ENCODE measurements around the gene PPP1CB.
"Not testable (repeated sequence)": the region's sequence is repeated elsewhere in the genome, so short reads cannot be mapped to it uniquely, and the experiment has no call there.

Gene PPP1CB

DNA sequence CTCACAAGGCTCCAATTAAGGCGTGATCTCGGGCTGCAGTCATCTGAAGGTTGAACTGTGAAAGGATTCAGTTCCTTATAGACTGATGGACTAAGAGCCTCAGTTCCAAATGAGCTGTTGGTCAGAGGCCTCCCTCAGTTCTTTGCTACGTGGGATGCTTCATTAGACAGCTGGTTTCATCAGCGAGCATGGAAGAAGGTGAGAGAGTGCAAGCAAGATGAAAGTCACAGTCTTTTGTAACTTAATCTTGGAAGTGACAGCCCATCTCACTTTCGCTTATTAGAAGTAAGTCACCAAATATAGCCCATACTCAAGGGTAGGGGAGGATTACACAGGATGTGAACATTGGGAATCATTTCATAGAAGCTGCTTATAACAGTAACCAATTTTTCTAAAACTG, 26.8 kb downstream of the PPP1CB start:
- no peak for DNase-seq (ENCODE audit: low spot score)

DNA sequence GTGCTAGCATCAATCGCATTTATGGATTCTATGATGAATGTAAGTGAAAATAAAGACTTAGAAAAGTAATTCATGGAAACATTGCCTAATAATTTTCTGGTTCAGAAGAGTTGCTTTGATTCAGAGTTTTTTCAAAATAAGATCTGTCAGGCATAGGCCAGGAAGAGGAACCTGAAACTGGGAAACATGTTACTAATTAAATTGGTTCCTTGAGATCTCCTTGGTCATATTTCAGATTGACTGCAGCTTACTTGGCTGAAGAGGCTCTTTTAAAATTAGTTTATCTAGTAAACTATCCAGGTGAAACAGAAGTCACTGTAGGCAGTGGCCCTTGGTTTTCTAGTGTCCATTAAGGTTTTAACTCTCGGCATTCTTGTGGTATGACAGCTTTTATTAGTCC, 27.4 kb downstream of the PPP1CB start:
- DNase-seq (ENCODE audit: low spot score) = no peak

DNA sequence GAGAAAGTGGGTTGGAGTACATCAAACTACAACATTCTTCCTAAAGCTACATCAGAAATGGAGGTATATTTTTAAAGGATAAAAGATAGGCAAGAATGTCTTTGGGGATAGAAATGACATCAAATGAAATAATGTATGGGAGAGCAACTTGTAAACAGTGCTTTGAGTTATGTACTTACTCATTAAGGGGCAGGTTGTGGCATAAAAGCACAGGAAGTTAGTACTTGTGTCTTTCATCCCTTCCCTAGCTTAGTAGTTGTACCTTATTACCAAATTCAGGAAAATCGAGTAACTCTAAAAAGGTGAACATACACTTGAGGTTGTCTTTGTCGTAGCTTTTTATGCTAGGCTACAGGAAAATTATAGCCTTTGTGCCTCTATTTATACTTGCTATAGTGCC, 28.9 kb downstream of the PPP1CB start:
- DNase-seq (ENCODE audit: low spot score) = no peak

GRCh38 chr2:28782423-28782822, 30.8 kb downstream of the PPP1CB start:
- no peak for DNase-seq (ENCODE audit: low spot score)

- not testable (repeated sequence) for DNase-seq (ENCODE audit: low spot score)
These were observed 32.9 kb downstream of the PPP1CB start for GRCh38 chr2:28784570-28784969.

DNA sequence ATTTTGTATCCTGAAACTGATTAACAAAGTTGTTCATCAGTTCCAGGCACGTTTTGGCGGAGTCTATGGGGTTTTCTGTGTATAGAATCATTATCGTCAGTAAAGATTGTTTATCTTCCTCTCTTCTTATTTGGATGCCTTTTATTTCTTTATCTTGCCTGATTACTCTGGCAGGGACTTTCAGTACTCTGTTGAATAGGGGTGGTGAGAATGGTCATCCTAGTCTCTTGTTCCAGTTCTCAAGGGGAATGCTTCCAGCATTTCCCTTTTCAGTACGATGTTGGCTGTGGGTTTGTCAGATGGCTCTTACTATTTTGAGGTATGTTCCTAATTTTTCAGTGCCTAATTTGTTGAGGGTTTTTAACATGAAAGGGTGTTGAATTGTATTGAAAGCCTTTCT, 45.0 kb downstream of the PPP1CB start:
- DNase-seq (ENCODE audit: low spot score) = no peak

DNA sequence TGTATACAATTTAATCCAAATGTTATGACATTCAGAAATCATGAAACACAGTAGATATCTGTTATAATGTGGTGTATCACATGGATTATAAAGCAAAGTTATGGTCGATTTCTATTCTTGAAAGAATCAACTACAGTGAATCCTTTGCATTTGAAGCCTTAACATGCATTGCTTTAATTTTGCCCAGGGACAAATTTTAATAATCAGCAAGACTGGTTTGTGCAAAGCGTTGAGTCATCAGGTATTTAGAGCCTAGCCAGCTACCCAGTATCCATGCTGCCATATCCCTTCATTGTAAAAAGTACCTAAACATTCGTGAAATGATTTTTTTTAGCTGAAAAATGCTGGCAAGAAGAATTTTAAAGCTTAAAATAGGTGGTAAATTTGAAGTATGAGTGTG, 50.1 kb downstream of the PPP1CB start:
- no peak for DNase-seq (ENCODE audit: low spot score)

DNA sequence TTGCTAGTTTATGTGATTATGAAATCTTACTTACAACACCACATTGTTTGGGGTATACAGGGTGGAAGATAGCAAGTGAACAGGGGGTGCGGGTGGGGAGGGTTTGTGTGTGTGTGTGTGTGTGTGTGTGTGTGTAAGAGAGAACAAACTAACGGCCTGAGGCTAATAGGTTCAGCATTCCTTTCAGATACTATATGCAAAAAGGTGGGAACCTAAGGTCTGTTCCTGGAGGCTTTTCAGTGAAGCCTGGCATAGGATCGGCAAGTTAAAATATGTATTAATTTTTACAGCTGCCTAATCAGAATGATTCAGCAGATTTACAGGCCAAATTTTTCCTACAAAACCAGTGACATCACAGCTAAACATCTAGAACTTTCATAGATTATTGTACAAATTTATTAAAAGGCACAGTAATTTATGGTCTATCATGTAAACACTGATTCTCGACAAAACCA, 51.4 kb downstream of the PPP1CB start:
- no peak for DNase-seq (ENCODE audit: low spot score)

DNA sequence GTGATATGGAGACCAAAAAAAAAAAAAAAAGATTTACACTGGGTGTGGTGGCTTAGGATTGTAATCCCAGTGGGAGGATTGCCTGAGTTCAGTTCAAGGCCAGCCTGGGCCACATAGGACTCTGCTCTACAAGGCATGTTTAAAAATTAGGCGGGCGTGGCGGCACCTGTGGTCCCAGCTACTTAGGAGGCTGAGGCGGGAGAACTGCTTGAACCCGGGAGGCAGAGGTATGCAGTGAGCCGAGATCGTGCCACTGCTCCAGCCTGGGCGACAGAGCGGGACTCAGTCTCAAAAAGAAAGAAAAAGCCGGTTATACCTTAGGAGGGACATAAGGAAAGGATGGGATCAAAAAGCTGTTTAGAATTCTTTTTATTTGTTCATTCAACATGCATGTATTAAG, 58.3 kb downstream of the PPP1CB start:
- no peak for DNase-seq (ENCODE audit: low spot score)

GRCh38 chr2:28810384-28811285, 59.0 kb downstream of the PPP1CB start, which contains the start of gene SPDYA:
Gene SPDYA (plus strand): TSS chr2:28810834. CDS start chr2:28816015, 5,181 bp downstream.
- DNase-seq (ENCODE audit: low spot score) = no peak

- DNase-seq (ENCODE audit: low spot score) = no peak
These were observed 66.4 kb downstream of the PPP1CB start for GRCh38 chr2:28818053-28818452.

GRCh38 chr2:28821295-28821958, 69.8 kb downstream of the PPP1CB start:
- DNase-seq (ENCODE audit: low spot score) = peak; percentile 66

DNA sequence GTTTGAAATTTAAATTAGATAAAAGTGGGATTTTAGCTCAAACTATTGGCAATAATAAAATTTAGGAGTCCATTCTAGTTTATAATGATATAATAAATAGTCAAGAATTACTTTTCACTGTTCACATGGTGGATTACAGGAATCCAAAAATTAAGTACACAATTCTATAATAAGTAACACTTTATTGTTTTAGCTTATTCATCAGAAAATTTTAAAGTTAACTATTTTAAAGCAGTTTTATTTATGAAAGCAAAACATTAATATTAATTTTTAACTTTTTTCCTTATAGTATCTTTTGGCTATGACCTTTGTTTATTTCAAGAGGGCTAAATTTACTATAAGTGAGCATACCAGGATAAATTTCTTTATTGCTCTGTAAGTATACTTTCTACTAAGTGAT, 70.4 kb downstream of the PPP1CB start:
- no peak for DNase-seq (ENCODE audit: low spot score)

- no peak for DNase-seq (ENCODE audit: low spot score)
These were observed 72.6 kb downstream of the PPP1CB start for GRCh38 chr2:28824207-28824606.

GRCh38 chr2:28824870-28825269, 73.2 kb downstream of the PPP1CB start:
- no peak for DNase-seq (ENCODE audit: low spot score)

DNA sequence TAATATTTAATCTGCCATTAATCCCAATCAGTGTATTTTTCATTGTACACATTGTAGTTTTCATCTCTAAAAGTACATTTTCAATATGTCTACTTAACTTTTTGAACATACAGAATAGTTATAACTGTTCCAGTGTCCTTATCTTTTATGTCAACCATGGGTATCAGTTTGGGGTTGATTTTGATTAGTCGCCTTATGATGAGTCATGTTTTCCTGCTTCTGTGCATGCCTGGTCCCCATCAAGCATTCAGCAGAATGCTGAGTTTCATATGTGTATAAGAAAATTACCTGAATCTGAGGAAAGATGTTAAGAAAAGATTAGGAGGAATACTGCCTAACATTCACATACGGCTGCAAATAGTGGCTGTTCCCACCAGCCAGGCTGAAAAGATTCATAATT, 76.8 kb downstream of the PPP1CB start:
- no peak for DNase-seq (ENCODE audit: low spot score)

DNA sequence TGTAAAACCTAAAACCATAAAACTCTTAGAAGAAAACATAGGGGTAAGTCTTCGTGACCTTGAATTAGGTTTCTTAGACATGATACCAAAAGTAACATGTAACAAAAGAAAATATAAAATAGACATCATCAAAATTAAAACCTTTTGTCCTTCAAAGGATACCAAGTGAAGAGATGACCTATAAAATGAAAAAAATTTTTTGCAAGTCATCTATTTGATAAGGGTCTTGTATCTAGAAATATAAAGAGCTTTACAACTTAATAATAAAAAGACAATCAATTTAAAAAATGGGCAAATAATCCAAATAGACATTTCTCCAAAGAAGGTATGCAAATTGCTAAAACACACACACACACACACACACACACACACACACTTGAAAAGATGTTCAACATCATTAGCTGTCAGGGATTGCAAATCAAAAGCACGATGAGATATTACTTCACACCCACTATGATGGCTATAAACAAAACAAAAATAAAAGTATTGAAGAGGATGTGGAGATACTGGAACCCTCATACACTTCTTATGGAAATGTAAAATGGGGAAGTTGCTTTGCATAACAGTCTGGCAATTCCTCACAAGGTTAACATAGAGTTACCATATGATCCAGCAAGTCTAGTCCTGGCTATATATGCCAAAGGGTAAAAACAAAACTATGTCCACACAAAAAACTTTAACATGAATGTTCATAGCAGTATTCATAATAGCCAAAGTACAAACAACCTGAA, 82.3 kb downstream of the PPP1CB start:
- DNase-seq (ENCODE audit: low spot score) = no peak

GRCh38 chr2:28835781-28836180, 84.2 kb downstream of the PPP1CB start:
- DNase-seq (ENCODE audit: low spot score) = no peak

DNA sequence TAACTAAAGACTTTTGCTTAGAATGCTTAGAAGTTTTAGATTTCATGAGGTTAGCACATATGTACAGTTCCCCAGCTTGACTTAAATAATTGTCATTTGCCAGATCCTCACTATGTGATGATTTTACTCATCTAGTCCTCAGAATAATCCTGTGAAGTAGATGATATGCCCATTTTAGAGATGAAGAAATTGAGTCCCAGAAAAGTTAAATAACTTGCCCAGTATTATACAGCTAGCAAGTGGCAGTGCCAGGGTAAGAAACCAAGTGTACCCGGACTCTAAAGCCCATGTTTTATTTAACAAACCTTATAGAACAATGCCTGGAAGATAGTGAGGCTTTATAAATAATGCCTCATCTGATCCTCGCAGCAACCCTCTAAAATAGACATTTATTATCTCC, 87.3 kb downstream of the PPP1CB start:
- DNase-seq (ENCODE audit: low spot score) = no peak

GRCh38 chr2:28842042-28842441, 90.4 kb downstream of the PPP1CB start:
- DNase-seq (ENCODE audit: low spot score) = no peak
